GM10266 (cell line): ENCODE measurements around the gene VWCE.

Experiments used
- DNase-seq: peaks from one replicate; pipeline ENCODE4 v3.0.0; 2012; ENCODE audit errors: extremely low spot score
- TF ChIP-seq, protein P1 (sequence below): IDR thresholded peaks from 2 replicates; pipeline ENCODE4 v1.5.1; 2012; ENCODE audit warnings: mild to moderate bottlenecking, low read depth; ENCODE audit not compliant: control insufficient read depth, insufficient read depth; ENCODE audit errors: missing control alignments

VWCE gene

DNA sequence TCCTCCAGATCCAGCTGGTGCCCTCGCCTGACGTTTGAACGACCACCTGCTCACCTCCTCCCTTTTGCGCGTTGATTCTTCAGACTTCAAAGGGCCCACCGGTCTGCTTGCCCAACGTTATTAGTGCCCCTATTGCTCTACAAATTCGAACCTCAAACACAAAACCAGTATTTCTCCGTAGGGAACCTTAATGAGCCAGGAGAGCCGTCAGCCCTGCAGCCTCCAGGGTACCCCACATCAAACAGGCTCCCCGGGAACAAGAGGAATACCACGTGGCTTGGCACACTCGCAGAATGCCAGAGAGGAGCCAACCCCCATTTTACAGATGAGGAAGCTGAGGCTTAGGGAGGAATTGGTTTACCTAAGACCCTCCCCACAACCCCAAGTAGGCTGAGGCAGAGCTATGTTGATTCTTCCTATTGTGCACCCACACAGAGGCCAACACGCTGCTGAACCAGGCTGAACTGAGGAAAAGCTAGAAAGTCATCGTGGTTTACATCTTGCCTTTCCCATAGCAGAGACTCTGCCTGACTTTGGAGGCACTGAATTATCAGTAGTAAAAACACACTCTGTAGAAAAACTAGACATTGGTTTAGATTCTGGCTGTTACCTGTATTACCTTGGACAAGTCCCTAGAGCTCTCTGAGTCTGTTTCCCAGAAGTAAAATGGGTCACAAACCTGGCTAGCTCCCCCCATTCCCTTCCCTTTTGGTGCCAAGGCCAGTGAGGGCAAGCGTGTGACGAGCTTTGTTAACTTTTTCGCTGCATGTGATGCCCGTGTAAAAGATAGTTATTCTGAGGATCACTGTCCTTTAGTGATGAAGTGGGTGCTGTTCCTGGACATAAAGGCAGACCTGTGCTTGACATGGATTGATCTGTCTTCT lies 38.7 kb upstream of the VWCE start:
- TF ChIP-seq, protein P1, sequence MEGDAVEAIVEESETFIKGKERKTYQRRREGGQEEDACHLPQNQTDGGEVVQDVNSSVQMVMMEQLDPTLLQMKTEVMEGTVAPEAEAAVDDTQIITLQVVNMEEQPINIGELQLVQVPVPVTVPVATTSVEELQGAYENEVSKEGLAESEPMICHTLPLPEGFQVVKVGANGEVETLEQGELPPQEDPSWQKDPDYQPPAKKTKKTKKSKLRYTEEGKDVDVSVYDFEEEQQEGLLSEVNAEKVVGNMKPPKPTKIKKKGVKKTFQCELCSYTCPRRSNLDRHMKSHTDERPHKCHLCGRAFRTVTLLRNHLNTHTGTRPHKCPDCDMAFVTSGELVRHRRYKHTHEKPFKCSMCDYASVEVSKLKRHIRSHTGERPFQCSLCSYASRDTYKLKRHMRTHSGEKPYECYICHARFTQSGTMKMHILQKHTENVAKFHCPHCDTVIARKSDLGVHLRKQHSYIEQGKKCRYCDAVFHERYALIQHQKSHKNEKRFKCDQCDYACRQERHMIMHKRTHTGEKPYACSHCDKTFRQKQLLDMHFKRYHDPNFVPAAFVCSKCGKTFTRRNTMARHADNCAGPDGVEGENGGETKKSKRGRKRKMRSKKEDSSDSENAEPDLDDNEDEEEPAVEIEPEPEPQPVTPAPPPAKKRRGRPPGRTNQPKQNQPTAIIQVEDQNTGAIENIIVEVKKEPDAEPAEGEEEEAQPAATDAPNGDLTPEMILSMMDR: no peak
- no peak for DNase-seq

DNA sequence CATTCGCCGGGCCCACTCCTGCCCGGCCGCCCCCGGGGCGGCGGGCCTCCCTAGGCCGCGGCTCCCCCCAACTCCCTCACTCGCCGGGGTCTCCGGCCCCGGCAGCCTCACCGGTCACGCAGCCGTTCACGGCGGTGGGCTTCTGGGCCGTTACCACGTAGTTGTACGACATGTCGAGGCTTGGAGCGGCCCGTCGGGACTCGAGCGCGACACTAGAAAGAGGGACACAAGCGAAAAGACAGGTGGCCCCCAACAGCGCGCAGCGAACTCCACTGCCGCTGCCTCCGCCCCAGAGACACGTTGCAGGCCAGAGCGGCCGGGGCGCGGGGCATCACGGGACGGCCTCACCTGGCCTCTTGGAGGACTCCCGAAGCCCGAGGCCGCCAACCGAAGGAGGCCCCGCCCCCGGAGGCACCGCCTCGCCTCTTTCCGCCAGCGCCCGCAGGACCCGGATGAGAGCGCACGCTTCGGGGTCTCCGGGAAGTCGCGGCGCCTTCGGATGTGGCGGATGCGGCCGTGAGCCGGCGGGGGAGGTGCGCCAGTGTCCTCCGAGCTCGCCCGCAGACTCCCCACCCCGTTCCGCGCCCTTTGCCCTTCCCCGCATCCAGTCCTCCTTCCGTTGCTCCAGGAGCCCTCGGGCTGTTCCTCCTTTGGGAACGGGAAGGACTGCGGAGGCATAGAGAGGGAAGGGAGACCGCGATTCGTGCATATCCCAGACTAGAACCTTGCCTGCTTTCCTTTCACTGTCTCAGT lies 37.9 kb upstream of the VWCE start, which contains the start of the genes DDB1 and TKFC:
DDB1 (minus strand) TSS at position 309 of the 753 bp plus-strand sequence; CDS start at position 172, 137 bp downstream.
TKFC (plus strand) TSS at position 432 of the 753 bp plus-strand sequence. CDS start 1,501 bp downstream, outside the sequence.
- DNase-seq: peak; percentile 98
- TF ChIP-seq, protein P1: no peak

DNA sequence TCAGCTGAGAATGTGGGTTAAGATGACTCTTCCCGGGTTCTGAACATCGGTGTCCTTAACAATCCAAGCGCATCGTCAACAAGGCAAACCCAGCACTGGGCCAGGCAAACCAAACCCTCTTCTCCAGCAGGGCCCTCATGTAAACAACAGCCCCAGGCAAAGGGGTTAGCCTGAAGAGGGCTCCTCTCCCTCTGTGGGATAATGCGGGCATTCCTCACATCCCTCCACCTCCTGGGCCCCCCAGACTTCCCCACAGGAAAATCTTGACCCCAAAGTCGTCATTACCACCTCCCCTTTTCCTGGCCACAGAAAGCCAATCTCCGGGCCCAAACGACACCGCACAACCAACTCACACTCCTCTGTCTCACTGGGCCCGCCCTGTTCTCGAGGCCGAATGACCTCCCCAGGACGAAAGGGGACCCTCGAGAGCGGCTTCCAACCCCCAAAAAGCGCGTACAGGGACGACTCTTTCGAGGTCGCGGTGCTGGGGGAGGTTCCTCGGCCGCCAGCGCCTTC lies 37.2 kb upstream of the VWCE start:
- DNase-seq: peak; percentile 39

DNA sequence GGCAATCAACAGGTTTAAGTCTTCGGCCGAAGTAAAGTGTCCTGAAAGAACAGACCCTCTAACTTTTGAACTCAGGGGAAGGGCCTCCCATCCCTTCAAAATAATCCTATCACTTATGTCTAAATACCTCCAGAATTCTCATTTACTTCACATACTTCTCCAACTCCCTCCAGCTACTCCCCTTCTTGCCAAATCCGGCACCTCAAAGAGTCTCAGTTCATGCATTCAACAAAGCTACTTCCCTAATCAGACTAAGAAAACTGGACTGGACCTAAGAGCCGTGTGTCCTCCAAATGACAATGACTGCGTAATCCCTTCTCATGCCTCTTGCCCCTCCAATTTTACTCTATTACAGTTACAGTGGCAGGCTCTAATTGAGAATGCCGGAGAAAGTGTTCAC lies 36.5 kb upstream of the VWCE start:
- no peak for DNase-seq
- TF ChIP-seq, protein P1: no peak

More for the DNA sequence above, 37.2 kb upstream of the VWCE start:
- TF ChIP-seq, protein P1: no peak

DNA sequence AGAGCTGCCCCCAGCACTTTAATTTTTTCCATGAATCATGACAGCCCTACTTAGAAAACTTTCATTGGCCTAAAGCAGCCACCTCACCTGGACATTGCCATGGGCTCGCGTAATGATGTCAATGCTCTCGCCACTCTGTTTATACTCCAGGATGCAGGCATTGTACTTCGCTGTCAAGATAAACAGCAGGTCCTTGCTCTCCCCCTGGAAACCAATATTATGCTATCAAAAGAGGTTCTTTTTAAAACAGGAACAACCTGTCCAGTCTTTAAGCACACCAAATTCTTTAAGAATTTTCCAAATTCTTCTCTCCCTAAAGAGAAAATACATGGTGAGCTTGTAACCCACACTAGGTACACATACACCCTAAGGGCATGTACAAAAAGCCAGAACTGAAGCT lies 34.8 kb upstream of the VWCE start:
- TF ChIP-seq, protein P1: no peak
- no peak for DNase-seq

DNA sequence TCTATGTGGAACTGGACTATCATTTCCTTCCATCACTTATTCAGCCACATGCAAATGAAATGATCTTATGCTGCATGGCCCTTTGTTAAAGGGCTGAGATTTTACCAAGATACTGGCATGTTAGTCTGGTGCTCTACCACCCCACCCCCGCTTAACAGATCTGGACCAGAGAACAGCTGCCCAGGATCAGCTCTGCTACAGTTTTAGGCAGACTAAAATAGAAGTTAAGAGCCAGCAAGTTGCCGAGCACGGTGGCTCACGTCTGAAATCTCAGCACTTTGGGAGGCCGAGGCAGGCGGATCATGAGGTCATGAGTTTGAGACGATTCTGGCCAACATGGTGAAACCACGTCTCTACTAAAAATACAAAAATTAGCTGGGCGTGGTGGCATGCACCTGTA lies 33.2 kb upstream of the VWCE start:
- no peak for DNase-seq
- TF ChIP-seq, protein P1: no peak
